NK-92 (cell line): ENCODE data around the gene C9orf85.
"Not testable (repeated sequence)": the region's sequence is repeated elsewhere in the genome, so short reads cannot be mapped to it uniquely, and the experiment has no call there.

Experiments
- DNase-seq: peaks from one replicate; lab custom pipeline; 2025; ENCODE audit not compliant: unreplicated experiment; lab: John Stamatoyannopoulos, UW

C9orf85 gene, protein sequence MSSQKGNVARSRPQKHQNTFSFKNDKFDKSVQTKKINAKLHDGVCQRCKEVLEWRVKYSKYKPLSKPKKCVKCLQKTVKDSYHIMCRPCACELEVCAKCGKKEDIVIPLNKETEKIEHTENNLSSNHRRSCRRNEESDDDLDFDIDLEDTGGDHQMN

DNA sequence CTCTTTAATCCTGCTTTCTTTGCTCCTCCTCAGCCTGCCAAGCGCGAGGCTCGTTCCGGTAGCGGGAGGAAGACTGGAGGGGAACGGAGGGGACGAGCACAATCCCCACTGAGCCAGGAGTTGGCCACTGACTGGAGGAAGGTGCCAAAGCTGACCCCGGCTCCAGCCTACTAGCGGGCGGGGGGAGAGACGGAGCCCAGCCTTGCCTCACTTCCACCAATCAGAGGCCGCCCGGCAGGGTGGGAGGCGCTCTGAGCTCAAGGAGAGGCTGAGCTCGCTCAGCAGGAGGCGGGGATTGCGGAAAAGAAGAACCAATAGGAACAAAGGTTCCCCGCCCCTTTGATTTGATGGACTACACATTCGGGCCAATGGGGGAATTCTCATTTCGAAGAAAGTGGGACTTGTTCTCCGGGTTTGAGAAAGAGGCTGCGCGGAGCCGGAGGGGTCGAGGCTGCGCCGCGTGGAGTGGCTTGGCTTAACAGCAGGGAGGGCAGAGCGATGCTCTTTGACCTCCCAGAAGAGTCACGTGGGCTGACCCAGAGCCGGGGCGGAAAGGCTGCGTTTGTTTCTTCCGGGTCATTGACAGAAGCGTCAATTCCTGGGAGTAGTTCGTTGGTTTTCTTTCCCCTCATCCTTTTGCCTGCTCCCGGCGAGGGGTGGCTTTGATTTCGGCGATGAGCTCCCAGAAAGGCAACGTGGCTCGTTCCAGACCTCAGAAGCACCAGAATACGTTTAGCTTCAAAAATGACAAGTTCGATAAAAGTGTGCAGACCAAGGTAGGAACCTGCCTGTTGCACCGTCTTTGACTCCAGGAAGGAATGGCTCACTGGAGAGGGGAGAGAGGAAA is at the start of gene C9orf85, which contains the start of gene ABHD17B:
TSS of gene C9orf85 (plus strand) at position 579 of the 847 bp plus-strand sequence. CDS start at position 675, 96 bp downstream.
TSS of gene ABHD17B (minus strand) at position 133 of the 847 bp plus-strand sequence. CDS start 36,113 bp downstream, outside the sequence.
- DNase-seq, result peak; percentile 93

DNA sequence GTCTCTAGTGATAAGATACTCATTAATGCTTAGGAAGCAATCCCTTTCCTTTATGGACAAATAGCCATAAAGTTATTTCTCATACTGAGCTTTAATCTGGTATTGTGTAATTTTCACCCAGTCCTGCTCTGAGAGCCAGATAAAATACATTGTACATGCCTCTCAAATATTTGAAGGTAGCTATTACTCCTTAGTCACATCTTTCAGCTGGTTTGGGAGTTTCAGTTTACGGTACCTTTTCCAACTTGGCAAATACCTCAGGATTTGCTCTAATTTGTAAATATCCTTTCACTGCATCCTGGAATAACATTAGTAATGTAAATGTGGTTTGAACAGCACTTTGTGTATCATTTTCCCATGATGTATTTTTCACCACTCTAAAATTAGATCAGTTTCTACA is 47.8 kb upstream of the C9orf85 start:
- no peak for DNase-seq

DNA sequence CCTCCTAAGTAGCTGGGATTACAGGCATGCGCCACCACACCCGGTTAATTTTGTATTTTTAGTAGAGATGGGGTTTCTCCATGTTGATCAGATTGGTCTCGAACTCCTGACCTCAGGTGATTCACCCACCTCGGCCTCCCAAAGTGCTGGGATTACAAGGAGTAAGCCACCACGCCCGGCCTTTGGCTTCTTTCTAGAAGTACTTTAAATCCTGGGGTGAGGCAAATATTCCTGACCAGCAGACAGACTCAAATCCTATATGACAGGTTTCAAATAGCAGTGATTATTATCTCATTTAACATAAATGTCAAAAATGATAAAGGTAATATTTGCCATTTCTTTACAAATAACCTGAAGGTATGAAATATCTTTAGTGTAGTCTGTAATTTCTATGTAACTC is 36.1 kb upstream of the C9orf85 start:
- DNase-seq, result no peak

DNA sequence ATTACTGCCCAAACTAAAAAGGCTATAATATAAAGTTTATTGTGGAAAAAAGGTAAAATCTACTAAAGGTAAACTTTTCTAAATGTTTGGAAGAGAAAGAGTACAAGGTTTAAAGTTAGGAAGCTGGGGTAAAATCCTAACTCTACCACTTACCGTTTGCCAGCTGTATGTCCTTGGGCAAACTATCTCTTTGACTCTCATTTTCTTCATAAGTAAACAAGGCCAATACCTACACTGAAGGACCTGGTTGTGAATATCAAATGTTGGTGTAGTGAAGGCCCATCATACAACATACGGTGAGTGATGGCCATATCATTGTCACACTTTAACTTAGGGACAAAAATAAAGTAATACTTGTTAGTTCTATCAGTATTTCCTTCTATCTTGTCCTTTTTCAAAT is 35.3 kb upstream of the C9orf85 start:
- no peak for DNase-seq

DNA sequence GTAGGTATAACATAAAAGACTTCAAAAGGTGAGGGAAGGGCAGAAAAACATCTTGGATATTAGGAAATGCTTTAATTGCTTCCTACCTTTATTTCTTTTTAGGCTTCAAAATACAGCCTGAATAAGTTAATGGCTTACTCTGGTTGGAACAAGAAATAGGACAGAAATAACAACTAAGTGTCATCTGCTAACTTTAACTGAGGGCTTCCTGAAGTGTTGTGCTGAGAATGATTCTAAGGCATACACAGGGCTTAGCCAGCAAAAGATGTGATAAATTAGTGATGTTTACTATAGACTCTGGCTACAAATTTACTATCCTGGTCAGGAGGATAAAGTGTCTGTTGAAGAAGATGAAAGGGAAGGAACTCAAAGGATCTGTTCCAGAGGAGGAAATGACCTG is 34.6 kb upstream of the C9orf85 start:
- no peak for DNase-seq

DNA sequence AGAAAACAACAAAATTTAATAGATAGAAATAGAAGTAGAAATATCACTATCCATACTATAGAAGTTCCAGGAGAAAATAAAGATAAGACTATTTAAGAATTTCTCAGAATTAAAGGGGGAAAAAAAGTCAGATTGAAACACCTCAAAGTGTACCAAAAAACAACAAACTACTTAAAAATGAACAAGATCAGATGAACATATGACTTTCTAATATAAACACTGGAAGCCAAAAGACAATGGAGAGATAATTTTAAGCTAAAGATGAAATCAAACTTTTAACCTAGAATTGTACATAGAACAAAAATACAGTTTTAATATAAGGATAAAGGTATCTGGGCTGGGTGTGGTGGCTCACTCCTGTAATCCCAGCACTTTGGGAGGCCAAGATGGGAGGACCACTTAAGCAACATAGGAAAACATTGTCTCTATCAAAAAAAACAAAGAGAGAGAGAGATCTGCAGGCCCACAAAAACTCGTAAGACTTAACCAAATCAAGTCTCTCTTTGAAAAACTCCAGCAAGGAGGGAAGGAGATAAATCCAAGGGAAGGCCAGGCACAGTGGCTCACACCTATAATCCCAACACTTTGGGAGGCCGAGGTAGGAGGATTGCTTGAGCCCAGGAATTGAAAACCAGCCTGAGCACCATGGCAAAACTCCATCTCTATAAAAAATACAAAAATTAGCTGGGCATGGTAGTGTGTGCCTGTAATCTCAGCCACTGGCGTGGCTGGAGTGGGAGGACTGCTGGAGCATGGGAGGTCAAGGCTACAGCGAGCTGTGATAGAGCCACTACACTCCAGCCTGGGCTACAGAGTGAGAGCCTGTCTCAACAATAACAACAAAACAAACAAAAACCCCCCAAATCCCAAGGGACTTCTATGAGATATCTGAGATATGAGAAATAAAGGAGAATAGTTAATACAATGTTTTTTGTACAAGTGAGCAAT is 32.8 kb upstream of the C9orf85 start:
- DNase-seq, result no peak

DNA sequence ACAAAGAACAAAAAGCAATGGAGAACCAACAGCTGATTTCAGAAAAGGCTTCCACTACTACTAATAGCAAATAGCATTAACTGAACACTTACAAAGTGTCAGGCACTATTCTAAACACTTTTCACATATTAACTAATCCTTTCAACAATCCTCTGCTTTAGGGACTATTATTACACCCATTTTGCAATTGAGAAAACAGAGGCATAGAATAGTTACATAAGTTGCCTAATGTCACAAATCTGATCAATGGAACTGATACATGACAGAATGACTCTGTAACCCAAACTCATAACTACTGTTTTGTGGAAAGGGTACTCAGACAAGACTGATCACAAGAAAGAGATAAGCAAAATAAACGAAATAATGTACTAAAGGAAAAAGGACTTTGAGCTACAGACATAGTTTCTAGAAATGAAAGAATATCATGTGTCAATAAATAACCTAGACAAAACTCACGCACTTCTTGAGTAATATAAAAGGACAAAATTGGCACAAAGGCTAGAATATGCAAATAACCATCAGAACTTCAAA is 31.7 kb upstream of the C9orf85 start:
- no peak for DNase-seq

DNA sequence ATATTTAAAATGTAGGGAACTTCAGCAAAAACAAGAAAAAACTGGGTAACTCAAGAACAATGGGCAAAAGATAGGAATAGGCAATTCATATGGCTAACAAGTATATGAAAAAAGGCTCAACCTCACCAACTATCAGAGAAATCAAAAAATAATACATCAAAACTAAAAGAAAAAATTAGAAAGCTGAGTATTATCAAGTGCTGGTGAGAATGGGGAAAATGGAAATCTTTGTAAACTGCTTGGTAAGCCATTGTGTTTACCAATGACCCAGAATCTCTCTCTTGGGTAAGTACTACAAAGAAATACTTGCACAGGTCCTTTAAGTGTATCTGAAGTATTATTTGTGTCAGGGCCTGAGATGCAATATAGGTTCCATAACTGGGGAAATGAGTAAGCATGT is 27.4 kb upstream of the C9orf85 start:
- DNase-seq, result no peak

DNA sequence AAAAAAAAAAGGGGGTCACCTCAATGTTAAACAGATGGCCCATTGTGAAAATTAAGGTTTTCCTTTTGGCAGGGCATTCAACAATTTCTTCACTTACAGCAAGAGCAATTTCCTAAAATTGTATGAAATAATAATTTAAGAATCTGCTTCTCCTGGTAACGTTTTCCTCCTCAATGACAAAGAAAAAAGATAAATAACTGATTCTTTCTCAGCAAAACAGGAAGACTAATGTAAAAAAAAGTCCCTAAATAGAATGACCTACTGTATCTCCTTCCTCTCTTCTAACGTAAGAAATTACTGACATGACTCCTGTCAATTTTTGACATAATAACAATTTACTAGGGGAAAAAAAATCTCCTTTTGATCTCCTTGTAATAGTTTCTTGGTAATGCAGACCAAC is 26.0 kb upstream of the C9orf85 start:
- DNase-seq, result no peak

DNA sequence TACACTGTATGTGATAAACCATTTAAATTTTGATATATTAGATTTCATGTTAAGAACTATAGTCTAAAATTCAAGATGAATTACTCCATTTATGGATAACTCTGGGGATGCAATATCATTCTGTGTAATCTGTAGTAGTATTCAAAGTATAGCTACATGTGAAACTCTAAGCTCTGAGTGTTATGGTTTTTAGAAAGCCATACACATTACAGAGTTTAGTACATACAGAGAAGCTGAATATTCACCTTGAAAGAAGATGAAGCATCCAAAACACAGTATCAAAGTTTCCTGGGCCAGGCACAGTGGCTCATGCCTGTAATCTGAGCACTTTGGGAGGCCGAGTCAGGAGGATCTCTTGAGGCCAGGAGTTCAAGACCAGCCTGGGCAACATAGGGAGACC is 25.4 kb upstream of the C9orf85 start:
- DNase-seq, result no peak

DNA sequence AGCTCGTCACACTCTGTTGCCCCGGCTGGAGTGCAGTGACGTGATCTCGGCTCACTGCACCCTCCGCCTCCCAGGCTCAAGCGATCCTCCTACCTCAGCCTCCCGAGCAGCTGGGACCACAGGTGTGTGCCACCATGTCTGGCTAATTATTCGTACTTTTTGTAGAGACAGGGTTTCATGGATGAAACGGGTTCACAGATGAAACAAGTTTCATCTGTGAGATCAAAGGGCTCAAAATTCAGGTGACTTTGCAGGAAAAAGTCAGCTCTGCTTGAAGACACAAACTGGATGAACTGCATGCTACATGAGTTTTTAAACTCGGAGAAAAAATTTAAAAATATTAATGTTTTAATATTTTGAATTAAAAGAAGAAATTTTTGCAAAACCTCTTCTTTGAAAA is 24.9 kb upstream of the C9orf85 start:
- no peak for DNase-seq

DNA sequence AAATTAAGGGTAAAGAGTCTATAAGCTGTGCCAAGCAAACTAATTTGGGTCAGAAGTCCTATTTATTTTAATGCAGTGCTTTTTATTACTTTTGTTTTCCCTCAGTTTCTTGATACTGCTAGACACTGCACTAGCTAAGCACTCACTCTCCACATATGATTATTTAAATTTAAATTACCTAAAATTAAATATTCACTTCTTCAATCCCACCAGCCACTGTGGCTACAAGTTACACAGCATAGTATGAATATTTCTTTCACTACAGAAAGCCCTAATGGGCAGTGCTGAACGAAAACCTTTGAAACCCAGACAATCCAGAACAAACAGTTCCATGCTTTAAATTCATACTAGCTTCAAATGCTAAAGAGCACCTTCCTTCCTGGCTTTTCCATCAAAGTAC is 24.1 kb upstream of the C9orf85 start:
- DNase-seq, result no peak

DNA sequence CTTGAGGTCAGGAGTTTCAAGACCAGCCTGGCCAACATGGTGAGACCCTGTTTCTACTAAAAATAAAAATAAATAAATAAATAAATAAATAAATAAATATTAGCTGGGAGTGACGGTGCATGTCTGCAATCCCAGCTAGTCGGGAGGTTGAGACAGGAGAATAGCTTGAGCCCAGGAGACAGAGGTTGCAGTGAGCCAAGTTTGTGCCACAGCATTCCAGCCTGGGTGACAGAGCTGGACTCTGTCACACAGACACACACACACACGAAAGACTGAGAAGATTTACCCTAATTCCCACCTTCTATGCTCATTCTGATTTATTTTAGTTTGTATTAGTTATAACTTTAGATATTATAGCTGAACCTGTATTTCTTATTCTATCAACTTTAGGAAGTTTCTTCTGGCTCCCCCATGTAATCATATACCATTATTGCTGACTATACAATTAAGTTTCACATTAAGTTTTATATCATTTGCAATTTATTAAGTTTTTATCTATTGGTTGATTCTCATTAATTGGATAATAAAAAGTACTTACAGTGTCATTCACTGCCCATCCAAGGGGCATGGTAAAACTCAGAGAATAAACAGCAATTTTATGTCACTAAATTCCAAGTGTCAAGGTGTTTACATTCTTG is 21.3 kb upstream of the C9orf85 start:
- DNase-seq, result no peak

DNA sequence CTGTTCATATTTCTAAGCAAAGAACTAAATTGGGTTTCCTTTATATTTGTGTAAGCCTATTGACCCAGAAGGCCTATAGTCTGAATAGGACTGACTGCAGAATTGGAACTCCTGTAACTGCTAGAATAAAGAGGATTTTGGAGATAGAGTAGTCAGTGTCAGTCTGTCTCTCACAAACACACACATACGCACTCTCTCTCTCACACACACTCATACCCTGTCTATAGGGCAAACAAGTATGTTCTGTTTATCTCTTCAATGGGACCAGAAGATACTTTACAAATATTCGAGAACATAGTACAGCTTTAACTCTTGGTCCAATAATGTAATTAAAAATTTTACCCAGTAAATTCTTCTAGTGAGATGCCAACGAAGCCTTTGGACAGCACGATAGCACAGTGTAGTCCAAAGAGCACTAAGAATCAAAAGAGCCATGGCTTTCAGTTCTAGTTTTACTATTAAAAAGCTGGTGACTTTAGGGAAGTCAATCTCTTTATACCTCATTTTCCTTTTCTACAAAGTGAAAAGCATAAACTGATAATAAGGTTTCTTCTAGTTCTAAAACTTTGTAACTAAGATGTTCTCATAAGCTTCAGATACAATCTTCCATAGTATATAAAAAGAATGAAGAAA is 19.8 kb upstream of the C9orf85 start:
- no peak for DNase-seq

DNA sequence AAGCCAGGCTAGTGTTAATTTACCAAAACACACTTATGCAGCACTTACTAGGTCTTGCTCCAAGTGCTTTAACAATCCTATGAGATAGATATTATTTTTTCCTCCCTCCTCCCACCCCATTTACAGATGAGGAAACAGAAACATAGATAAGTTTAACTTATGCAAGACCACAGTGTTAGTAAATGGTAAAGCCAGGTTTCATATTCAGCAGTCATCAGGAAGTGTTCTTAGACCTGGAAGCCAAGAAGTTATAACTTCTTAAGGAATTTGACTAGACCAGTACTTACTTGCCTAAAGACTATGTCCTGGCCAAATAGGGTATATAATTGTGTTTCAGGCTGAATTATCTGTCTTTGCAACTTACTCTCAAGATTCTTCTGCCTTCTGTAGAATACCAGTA is 16.3 kb upstream of the C9orf85 start:
- no peak for DNase-seq

DNA sequence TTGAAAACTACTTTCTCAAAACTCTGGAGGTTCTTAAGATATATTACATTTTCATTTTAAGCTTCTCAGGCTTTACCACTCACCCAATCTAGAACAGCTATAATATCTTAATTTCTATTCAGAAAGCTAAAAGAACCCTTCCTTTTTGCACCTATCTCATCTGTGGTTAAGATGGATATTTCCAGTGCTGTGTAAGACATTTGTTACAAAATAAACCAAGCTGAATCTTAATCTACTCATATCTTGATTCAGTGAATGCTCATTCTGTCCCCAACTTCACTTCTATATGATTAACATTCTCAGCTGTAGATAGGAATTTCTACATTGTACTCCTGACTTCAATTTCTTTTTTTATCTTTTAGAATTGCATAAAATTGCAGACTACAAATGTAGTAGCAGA is 15.5 kb upstream of the C9orf85 start:
- DNase-seq, result no peak

DNA sequence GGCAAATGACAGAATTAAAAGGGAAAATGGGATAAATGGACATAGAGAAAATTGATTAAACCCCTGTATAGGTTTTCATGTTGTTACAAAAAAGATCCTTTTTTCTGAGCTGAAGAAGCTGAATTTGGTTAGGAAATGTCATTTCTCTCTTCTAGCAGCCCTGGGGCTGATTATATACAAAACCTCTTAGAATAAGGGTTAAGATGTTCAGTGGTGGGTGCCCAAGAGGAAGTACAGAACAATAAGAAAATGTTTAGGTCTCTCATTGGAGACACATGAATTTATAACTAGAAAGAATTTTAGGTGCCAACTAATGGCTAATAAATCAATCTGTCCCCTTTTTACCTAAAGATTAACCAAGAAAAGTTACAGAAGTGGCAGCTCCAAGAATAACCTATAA is 14.7 kb upstream of the C9orf85 start:
- DNase-seq, result no peak

DNA sequence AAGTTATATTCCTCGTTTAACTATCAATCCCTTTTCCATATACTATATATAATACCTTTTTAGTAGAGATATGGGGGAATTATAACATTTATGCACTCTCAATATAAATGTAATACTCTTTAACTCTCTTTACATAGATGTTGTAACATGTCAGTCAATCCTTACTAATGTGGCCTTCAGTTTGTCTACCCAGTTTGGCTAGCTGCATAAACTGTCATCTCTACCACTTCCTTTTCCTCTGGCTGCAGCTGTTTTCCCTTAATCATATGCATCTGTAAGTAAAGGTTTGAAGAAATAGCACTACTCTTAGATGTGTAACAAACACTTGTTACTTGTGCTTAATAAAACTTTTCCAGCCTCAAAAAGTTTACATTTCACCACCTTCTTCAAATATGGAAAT is 13.9 kb upstream of the C9orf85 start:
- DNase-seq, result no peak

DNA sequence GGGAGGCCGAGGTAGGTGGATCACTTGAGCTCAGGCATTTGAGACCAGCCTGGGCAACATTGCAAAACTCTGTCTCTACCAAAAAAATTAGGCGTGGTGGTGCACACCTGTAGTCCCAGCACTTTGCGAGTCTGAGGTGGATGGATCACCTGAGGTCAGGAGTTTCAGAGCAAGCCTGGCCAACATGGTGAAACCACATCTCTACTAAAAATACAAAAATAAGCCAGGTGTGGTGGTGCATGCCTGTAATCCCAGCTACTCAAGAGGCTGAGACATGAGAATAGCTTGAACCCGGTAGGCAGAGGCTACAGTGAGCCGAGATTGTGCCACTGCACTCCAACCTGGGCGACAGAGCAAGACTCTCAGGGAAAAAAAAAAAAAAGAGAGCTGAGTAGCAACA is 12.7 kb upstream of the C9orf85 start:
- not testable (repeated sequence) for DNase-seq
